DOHH2 (cell line): Measurements from ENCODE around the gene CDK5RAP2.

Experiments
- EZH2phosphoT487 ChIP-seq: fragments of 200-600 bp; sonication (generic); IDR thresholded peaks from 2 replicates; pipeline ENCODE4 v1.6.1; 2017; ENCODE audit warnings: borderline replicate concordance, mild to moderate bottlenecking, antibody characterized with exemption, low read length, moderate library complexity, mixed read lengths
- TF ChIP-seq, protein P1 (sequence below): fragments of 200-600 bp; sonication (generic); IDR thresholded peaks from one replicate; pipeline ENCODE4 v1.5.1; 2014; ENCODE audit warnings: antibody characterized with exemption, mild to moderate bottlenecking, low read depth, low read length; ENCODE audit not compliant: poor library complexity, severe bottlenecking

DNA sequence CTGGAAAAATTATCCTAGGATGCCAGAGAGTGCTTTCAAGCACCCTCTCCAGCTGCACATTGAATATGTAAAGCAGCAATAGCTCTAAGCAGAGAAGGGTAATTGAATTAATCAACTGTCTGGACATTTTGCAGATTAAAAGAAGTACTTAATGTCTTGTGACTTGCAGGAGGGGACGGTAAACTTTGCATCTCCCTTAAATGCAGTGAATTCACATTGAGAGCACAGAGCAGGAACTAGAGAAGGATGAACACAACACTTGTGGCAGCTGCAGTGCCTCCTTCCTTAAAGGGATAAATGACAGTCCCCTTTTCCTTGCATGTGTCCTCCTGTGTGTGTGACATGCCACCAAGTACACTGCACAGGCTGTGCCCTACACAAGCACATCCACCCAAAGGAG lies 7.4 kb upstream of the CDK5RAP2 start:
- TF ChIP-seq, protein P1, sequence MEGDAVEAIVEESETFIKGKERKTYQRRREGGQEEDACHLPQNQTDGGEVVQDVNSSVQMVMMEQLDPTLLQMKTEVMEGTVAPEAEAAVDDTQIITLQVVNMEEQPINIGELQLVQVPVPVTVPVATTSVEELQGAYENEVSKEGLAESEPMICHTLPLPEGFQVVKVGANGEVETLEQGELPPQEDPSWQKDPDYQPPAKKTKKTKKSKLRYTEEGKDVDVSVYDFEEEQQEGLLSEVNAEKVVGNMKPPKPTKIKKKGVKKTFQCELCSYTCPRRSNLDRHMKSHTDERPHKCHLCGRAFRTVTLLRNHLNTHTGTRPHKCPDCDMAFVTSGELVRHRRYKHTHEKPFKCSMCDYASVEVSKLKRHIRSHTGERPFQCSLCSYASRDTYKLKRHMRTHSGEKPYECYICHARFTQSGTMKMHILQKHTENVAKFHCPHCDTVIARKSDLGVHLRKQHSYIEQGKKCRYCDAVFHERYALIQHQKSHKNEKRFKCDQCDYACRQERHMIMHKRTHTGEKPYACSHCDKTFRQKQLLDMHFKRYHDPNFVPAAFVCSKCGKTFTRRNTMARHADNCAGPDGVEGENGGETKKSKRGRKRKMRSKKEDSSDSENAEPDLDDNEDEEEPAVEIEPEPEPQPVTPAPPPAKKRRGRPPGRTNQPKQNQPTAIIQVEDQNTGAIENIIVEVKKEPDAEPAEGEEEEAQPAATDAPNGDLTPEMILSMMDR, result no peak
- no peak for TF ChIP-seq EZH2phosphoT487
